ENCODE data around the gene STMN1.

Gene STMN1

GRCh38 chr1:25873120-25873519, 33.1 kb downstream of the STMN1 start:
- no peaks in the 10 kb centered on the region for H3K9me3 ChIP-seq (ENCODE audit: control insufficient read depth in 5 of 5, low read length in 5 of 5)
- H3K27ac ChIP-seq (ENCODE audit: low read depth, low read length), result no peak overlapping the region
- peaks cover 0 to 6% (median 0%) of the 10 kb centered on the region in 5 donors for H3K36me3 ChIP-seq (ENCODE audit: control insufficient read depth in 5 of 5, insufficient read depth in 5 of 5, low read length in 5 of 5)
- peaks cover 2 to 53% (median 36%) of the 10 kb centered on the region in 5 donors for H3K4me1 ChIP-seq (ENCODE audit: control insufficient read depth in 5 of 5, insufficient read depth in 5 of 5, low read length in 5 of 5)
- no peak overlapping the region for H3K4me3 ChIP-seq (ENCODE audit: low read depth in 1 of 5, low read length in 5 of 5)
- peak overlapping the region in 1 of 5 donors; percentile 28 for H3K9ac ChIP-seq (ENCODE audit: low read length in 5 of 5)
- no peaks in the 10 kb centered on the region for H3K27me3 ChIP-seq (ENCODE audit: control insufficient read depth in 5 of 5, insufficient read depth in 4 of 5, low read length in 5 of 5)

GRCh38 chr1:25872713-25873112, 33.5 kb downstream of the STMN1 start:
- Histone ChIP-seq H3K27ac (ENCODE audit: low read depth, low read length) (no peak overlapping the region), H3K4me3 (ENCODE audit: low read depth in 1 of 5, low read length in 5 of 5) (no peak overlapping the region), H3K4me1 (ENCODE audit: control insufficient read depth in 5 of 5, insufficient read depth in 5 of 5, low read length in 5 of 5) (peaks cover 2 to 53% (median 36%) of the 10 kb centered on the region in 5 donors), H3K9me3 (ENCODE audit: control insufficient read depth in 5 of 5, low read length in 5 of 5) (no peaks in the 10 kb centered on the region), H3K9ac (ENCODE audit: low read length in 5 of 5) (peak overlapping the region in 1 of 5 donors; percentile 28), H3K27me3 (ENCODE audit: control insufficient read depth in 5 of 5, insufficient read depth in 4 of 5, low read length in 5 of 5) (no peaks in the 10 kb centered on the region), H3K36me3 (ENCODE audit: control insufficient read depth in 5 of 5, insufficient read depth in 5 of 5, low read length in 5 of 5) (peaks cover 0 to 6% (median 0%) of the 10 kb centered on the region in 5 donors)

- peaks cover 0 to 6% (median 0%) of the 10 kb centered on the region in 5 donors for H3K36me3 ChIP-seq (ENCODE audit: control insufficient read depth in 5 of 5, insufficient read depth in 5 of 5, low read length in 5 of 5)
- peaks cover 2 to 53% (median 36%) of the 10 kb centered on the region in 5 donors for H3K4me1 ChIP-seq (ENCODE audit: control insufficient read depth in 5 of 5, insufficient read depth in 5 of 5, low read length in 5 of 5)
- H3K9me3 ChIP-seq (ENCODE audit: control insufficient read depth in 5 of 5, low read length in 5 of 5), result no peaks in the 10 kb centered on the region
- H3K9ac ChIP-seq (ENCODE audit: low read length in 5 of 5), result no peak overlapping the region
- no peak overlapping the region for H3K4me3 ChIP-seq (ENCODE audit: low read depth in 1 of 5, low read length in 5 of 5)
- no peaks in the 10 kb centered on the region for H3K27me3 ChIP-seq (ENCODE audit: control insufficient read depth in 5 of 5, insufficient read depth in 4 of 5, low read length in 5 of 5)
- H3K27ac ChIP-seq (ENCODE audit: low read depth, low read length), result no peak overlapping the region
Measured at GRCh38 chr1:25871704-25872494, 34.3 kb downstream of the STMN1 start.

- Histone ChIP-seq H3K4me3 (ENCODE audit: low read depth in 1 of 5, low read length in 5 of 5) (no peak overlapping the region), H3K27ac (ENCODE audit: low read depth, low read length) (no peak overlapping the region), H3K9ac (ENCODE audit: low read length in 5 of 5) (peak overlapping the region in 1 of 5 donors; percentile 14), H3K36me3 (ENCODE audit: control insufficient read depth in 5 of 5, insufficient read depth in 5 of 5, low read length in 5 of 5) (peaks cover 0 to 6% (median 0%) of the 10 kb centered on the region in 5 donors), H3K9me3 (ENCODE audit: control insufficient read depth in 5 of 5, low read length in 5 of 5) (no peaks in the 10 kb centered on the region), H3K4me1 (ENCODE audit: control insufficient read depth in 5 of 5, insufficient read depth in 5 of 5, low read length in 5 of 5) (peaks cover 2 to 51% (median 36%) of the 10 kb centered on the region in 5 donors), H3K27me3 (ENCODE audit: control insufficient read depth in 5 of 5, insufficient read depth in 4 of 5, low read length in 5 of 5) (no peaks in the 10 kb centered on the region)
Measured at GRCh38 chr1:25871086-25871703, 35.0 kb downstream of the STMN1 start.

GRCh38 chr1:25870614-25871013, 35.6 kb downstream of the STMN1 start:
- H3K9me3 ChIP-seq (ENCODE audit: control insufficient read depth in 5 of 5, low read length in 5 of 5), result no peaks in the 10 kb centered on the region
- peaks cover 2 to 45% (median 30%) of the 10 kb centered on the region in 5 donors for H3K4me1 ChIP-seq (ENCODE audit: control insufficient read depth in 5 of 5, insufficient read depth in 5 of 5, low read length in 5 of 5)
- H3K9ac ChIP-seq (ENCODE audit: low read length in 5 of 5), result no peak overlapping the region
- H3K4me3 ChIP-seq (ENCODE audit: low read depth in 1 of 5, low read length in 5 of 5), result no peak overlapping the region
- peaks cover 0 to 6% (median 0%) of the 10 kb centered on the region in 5 donors for H3K36me3 ChIP-seq (ENCODE audit: control insufficient read depth in 5 of 5, insufficient read depth in 5 of 5, low read length in 5 of 5)
- no peaks in the 10 kb centered on the region for H3K27me3 ChIP-seq (ENCODE audit: control insufficient read depth in 5 of 5, insufficient read depth in 4 of 5, low read length in 5 of 5)
- no peak overlapping the region for H3K27ac ChIP-seq (ENCODE audit: low read depth, low read length)

- Histone ChIP-seq H3K4me1 (ENCODE audit: control insufficient read depth in 5 of 5, insufficient read depth in 5 of 5, low read length in 5 of 5) (peaks cover 2 to 41% (median 28%) of the 10 kb centered on the region in 5 donors), H3K4me3 (ENCODE audit: low read depth in 1 of 5, low read length in 5 of 5) (no peak overlapping the region), H3K9me3 (ENCODE audit: control insufficient read depth in 5 of 5, low read length in 5 of 5) (no peaks in the 10 kb centered on the region), H3K36me3 (ENCODE audit: control insufficient read depth in 5 of 5, insufficient read depth in 5 of 5, low read length in 5 of 5) (peaks cover 0 to 6% (median 0%) of the 10 kb centered on the region in 5 donors), H3K9ac (ENCODE audit: low read length in 5 of 5) (no peak overlapping the region), H3K27me3 (ENCODE audit: control insufficient read depth in 5 of 5, insufficient read depth in 4 of 5, low read length in 5 of 5) (no peaks in the 10 kb centered on the region), H3K27ac (ENCODE audit: low read depth, low read length) (no peak overlapping the region)
Measured at GRCh38 chr1:25869909-25870606, 36.2 kb downstream of the STMN1 start.

- peaks cover 0 to 15% (median 12%) of the 10 kb centered on the region in 5 donors for H3K36me3 ChIP-seq (ENCODE audit: control insufficient read depth in 5 of 5, insufficient read depth in 5 of 5, low read length in 5 of 5)
- no peaks in the 10 kb centered on the region for H3K9me3 ChIP-seq (ENCODE audit: control insufficient read depth in 5 of 5, low read length in 5 of 5)
- peaks cover 2 to 19% (median 13%) of the 10 kb centered on the region in 5 donors for H3K4me1 ChIP-seq (ENCODE audit: control insufficient read depth in 5 of 5, insufficient read depth in 5 of 5, low read length in 5 of 5)
- no peaks in the 10 kb centered on the region for H3K27me3 ChIP-seq (ENCODE audit: control insufficient read depth in 5 of 5, insufficient read depth in 4 of 5, low read length in 5 of 5)
- no peak overlapping the region for H3K9ac ChIP-seq (ENCODE audit: low read length in 5 of 5)
- H3K4me3 ChIP-seq (ENCODE audit: low read depth in 1 of 5, low read length in 5 of 5), result no peak overlapping the region
- no peak overlapping the region for H3K27ac ChIP-seq (ENCODE audit: low read depth, low read length)
Measured at GRCh38 chr1:25867210-25867991, 38.8 kb downstream of the STMN1 start.

- no peaks in the 10 kb centered on the region for H3K9me3 ChIP-seq (ENCODE audit: control insufficient read depth in 5 of 5, low read length in 5 of 5)
- H3K27me3 ChIP-seq (ENCODE audit: control insufficient read depth in 5 of 5, insufficient read depth in 4 of 5, low read length in 5 of 5), result no peaks in the 10 kb centered on the region
- peaks cover 0 to 16% (median 4%) of the 10 kb centered on the region in 5 donors for H3K4me1 ChIP-seq (ENCODE audit: control insufficient read depth in 5 of 5, insufficient read depth in 5 of 5, low read length in 5 of 5)
- H3K9ac ChIP-seq (ENCODE audit: low read length in 5 of 5), result no peak overlapping the region
- no peak overlapping the region for H3K27ac ChIP-seq (ENCODE audit: low read depth, low read length)
- peaks cover 0 to 15% (median 14%) of the 10 kb centered on the region in 5 donors for H3K36me3 ChIP-seq (ENCODE audit: control insufficient read depth in 5 of 5, insufficient read depth in 5 of 5, low read length in 5 of 5)
- no peak overlapping the region for H3K4me3 ChIP-seq (ENCODE audit: low read depth in 1 of 5, low read length in 5 of 5)
Measured at GRCh38 chr1:25866288-25866687, 39.9 kb downstream of the STMN1 start.

- peaks cover 0 to 15% (median 9%) of the 10 kb centered on the region in 5 donors for H3K36me3 ChIP-seq (ENCODE audit: control insufficient read depth in 5 of 5, insufficient read depth in 5 of 5, low read length in 5 of 5)
Measured at GRCh38 chr1:25864434-25864833, 41.8 kb downstream of the STMN1 start.

More at GRCh38 chr1:25864434-25864833, 41.8 kb downstream of the STMN1 start:
- Histone ChIP-seq H3K27me3 (ENCODE audit: control insufficient read depth in 5 of 5, insufficient read depth in 4 of 5, low read length in 5 of 5) (no peaks in the 10 kb centered on the region), H3K4me1 (ENCODE audit: control insufficient read depth in 5 of 5, insufficient read depth in 5 of 5, low read length in 5 of 5) (peaks cover 0 to 22% (median 8%) of the 10 kb centered on the region in 5 donors), H3K4me3 (ENCODE audit: low read depth in 1 of 5, low read length in 5 of 5) (no peak overlapping the region), H3K9ac (ENCODE audit: low read length in 5 of 5) (no peak overlapping the region), H3K9me3 (ENCODE audit: control insufficient read depth in 5 of 5, low read length in 5 of 5) (no peaks in the 10 kb centered on the region), H3K27ac (ENCODE audit: low read depth, low read length) (no peak overlapping the region)
